Testis (tissue), 2 donors: ENCODE data around the gene SATL1.

Experiments
- POLR2A ChIP-seq: fragments of 450-650 bp; IDR thresholded peaks from one replicate; pipeline ENCODE4 v1.6.1; 2017; ENCODE audit warnings: antibody characterized with exemption, mild to moderate bottlenecking, moderate library complexity
- TF ChIP-seq, protein P1 (sequence below), 3 experiments: fragments of 450-650 bp in 2 of 3; fragments of 200-600 bp in 1 of 3; sonication (generic) in 1 of 3; IDR thresholded peaks; one replicate each; pipeline ENCODE4 v1.5.1; 2016 to 2019; ENCODE audit warnings: antibody characterized with exemption in 3 of 3, mild to moderate bottlenecking in 2 of 3, moderate library complexity in 1 of 3

GRCh38 chrX:85111347-85111746 lies 132.2 kb downstream of the SATL1 start:
- TF ChIP-seq, protein P1, sequence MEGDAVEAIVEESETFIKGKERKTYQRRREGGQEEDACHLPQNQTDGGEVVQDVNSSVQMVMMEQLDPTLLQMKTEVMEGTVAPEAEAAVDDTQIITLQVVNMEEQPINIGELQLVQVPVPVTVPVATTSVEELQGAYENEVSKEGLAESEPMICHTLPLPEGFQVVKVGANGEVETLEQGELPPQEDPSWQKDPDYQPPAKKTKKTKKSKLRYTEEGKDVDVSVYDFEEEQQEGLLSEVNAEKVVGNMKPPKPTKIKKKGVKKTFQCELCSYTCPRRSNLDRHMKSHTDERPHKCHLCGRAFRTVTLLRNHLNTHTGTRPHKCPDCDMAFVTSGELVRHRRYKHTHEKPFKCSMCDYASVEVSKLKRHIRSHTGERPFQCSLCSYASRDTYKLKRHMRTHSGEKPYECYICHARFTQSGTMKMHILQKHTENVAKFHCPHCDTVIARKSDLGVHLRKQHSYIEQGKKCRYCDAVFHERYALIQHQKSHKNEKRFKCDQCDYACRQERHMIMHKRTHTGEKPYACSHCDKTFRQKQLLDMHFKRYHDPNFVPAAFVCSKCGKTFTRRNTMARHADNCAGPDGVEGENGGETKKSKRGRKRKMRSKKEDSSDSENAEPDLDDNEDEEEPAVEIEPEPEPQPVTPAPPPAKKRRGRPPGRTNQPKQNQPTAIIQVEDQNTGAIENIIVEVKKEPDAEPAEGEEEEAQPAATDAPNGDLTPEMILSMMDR (IDR thresholded peaks at IDR 0.05), result peak; percentile 33 to 63 (median 43)
- no peak for TF ChIP-seq POLR2A
